Uterus (tissue), 2 donors: ENCODE results near the gene DAND5.
"Not testable (repeated sequence)": the region's sequence is repeated elsewhere in the genome, so short reads cannot be mapped to it uniquely, and the experiment has no call there.

Experiments used
- POLR2A ChIP-seq, 2 donors: fragments of 450-650 bp; IDR thresholded peaks; one replicate each; pipeline ENCODE4 v1.6.1; 2016; ENCODE audit warnings: antibody characterized with exemption in 2 of 2, mild to moderate bottlenecking in 1 of 2, moderate library complexity in 1 of 2
- TF ChIP-seq, protein P1 (sequence below), 4 experiments: fragments of 200-600 bp in 2 of 4; fragments of 450-650 bp in 2 of 4; sonication (generic) in 2 of 4; IDR thresholded peaks; one replicate each; pipeline ENCODE4 v1.5.1; 2016 to 2019; ENCODE audit warnings: antibody characterized with exemption in 4 of 4, mild to moderate bottlenecking in 2 of 4, moderate library complexity in 1 of 4

- TF ChIP-seq, protein P1, sequence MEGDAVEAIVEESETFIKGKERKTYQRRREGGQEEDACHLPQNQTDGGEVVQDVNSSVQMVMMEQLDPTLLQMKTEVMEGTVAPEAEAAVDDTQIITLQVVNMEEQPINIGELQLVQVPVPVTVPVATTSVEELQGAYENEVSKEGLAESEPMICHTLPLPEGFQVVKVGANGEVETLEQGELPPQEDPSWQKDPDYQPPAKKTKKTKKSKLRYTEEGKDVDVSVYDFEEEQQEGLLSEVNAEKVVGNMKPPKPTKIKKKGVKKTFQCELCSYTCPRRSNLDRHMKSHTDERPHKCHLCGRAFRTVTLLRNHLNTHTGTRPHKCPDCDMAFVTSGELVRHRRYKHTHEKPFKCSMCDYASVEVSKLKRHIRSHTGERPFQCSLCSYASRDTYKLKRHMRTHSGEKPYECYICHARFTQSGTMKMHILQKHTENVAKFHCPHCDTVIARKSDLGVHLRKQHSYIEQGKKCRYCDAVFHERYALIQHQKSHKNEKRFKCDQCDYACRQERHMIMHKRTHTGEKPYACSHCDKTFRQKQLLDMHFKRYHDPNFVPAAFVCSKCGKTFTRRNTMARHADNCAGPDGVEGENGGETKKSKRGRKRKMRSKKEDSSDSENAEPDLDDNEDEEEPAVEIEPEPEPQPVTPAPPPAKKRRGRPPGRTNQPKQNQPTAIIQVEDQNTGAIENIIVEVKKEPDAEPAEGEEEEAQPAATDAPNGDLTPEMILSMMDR (IDR thresholded peaks at IDR 0.05): not testable (repeated sequence)
- TF ChIP-seq POLR2A (IDR thresholded peaks at IDR 0.05): not testable (repeated sequence)
Measured at GRCh38 chr19:12976109-12976508, 6.7 kb downstream of the DAND5 start.
